H1 (cell line): ENCODE data around the gene LYVE1. TPM values are rescaled to one million over a fixed set of nuclear protein-coding genes. Genes with fewer than 3 reads are reported as not detected.

Experiments
- BACH1 ChIP-seq: IDR thresholded peaks from 2 replicates; pipeline ENCODE4 v1.6.1; 2012; ENCODE audit warnings: low read length, improper control_type of control experiment
- CBX5 ChIP-seq: fragments of 300-800, 300-1000 bp; sonication (generic); IDR thresholded peaks from 2 replicates; pipeline ENCODE4 v1.7.1; 2016; ENCODE audit warnings: antibody characterized with exemption, low read length, low read depth
- FOSL1 ChIP-seq: IDR thresholded peaks from 2 replicates; pipeline ENCODE4 v1.6.1; 2011; ENCODE audit warnings: mild to moderate bottlenecking, low read depth, low read length, moderate library complexity; ENCODE audit not compliant: insufficient read depth
- HDAC6 ChIP-seq: IDR thresholded peaks from one replicate; pipeline ENCODE4 v1.7.1; 2012; ENCODE audit warnings: low read depth, mild to moderate bottlenecking, inconsistent platforms, low read length, moderate library complexity
- RAD21 ChIP-seq, 2 experiments: IDR thresholded peaks in 1 of 2; conservative IDR thresholded peaks in 1 of 2; 2 replicates each; pipeline ENCODE4 v1.6.1; 2011; ENCODE audit warnings: low read depth in 2 of 2, low read length in 2 of 2, improper control_type of control experiment in 1 of 2, inconsistent platforms in 1 of 2, mild to moderate bottlenecking in 1 of 2, moderate library complexity in 1 of 2
- RBBP5 ChIP-seq: IDR thresholded peaks from 2 replicates; pipeline ENCODE4 v1.7.1; 2012; ENCODE audit warnings: low read depth, mild to moderate bottlenecking, inconsistent platforms, low read length, moderate library complexity, borderline replicate concordance
- RNF2 ChIP-seq: fragments of 200-900, 300-1000 bp; sonication (generic); IDR thresholded peaks from 2 replicates; pipeline ENCODE4 v1.7.1; 2016; ENCODE audit warnings: borderline replicate concordance, low read depth, mild to moderate bottlenecking, antibody characterized with exemption, low read length; ENCODE audit not compliant: poor library complexity, severe bottlenecking; ENCODE audit errors: missing control alignments
- RXRA ChIP-seq: IDR thresholded peaks from 2 replicates; pipeline ENCODE4 v1.6.1; 2011; ENCODE audit warnings: low read depth, mild to moderate bottlenecking, low read length, moderate library complexity; ENCODE audit not compliant: insufficient read depth
- SRF ChIP-seq: IDR thresholded peaks from 2 replicates; pipeline ENCODE4 v1.6.1; 2011; ENCODE audit warnings: mild to moderate bottlenecking, low read depth, low read length, moderate library complexity
- polyA plus RNA-seq, 7 experiments: library from polyadenylated mRNA; depleted of rRNA in 3 of 7; stranded (reverse) in 5 of 7; unstranded in 2 of 7; fragments of >200 nt in 5 of 7; fragments of 200-250 nt in 2 of 7; gene quantifications; 1 replicate in 5 of 7; 2 replicates in 1 of 7; 4 replicates in 1 of 7; pipeline versions ENCODE4 v1.2.1 to v1.2.3, GENCODE V29; 2011 to 2013; ENCODE audit warnings: missing spikeins in 2 of 7, mixed read lengths in 2 of 7
- total RNA-seq: library from RNA; stranded (reverse); fragmentation: NEBNext Ultra II Directional; extraction: Animal tissue kit (Norgen Biotek cat#: 25700); gene quantifications from 2 replicates; pipeline ENCODE4 v1.2.1, GENCODE V29; 2021
- TF ChIP-seq, protein P1 (sequence below): fragments of 300-600 bp; sonication (generic); IDR thresholded peaks from 2 replicates; pipeline ENCODE4 v1.7.1; 2012; ENCODE audit warnings: low read length, moderate library complexity, mild to moderate bottlenecking, inconsistent platforms; ENCODE audit not compliant: insufficient replicate concordance
- TF ChIP-seq, protein P2 (sequence below): IDR thresholded peaks from 2 replicates; pipeline ENCODE4 v1.6.1; 2012; ENCODE audit warnings: inconsistent platforms

Gene LYVE1
- total and polyA plus RNA-seq, 2 of the 8 experiments (the other 6 are each of a cell fraction or from before 2014, with no cell fraction given) = 0.09 TPM; not detected in 1

GRCh38 chr11:10604798-10605197, 36.3 kb upstream of the LYVE1 start (continued):
- TF ChIP-seq, protein P1, sequence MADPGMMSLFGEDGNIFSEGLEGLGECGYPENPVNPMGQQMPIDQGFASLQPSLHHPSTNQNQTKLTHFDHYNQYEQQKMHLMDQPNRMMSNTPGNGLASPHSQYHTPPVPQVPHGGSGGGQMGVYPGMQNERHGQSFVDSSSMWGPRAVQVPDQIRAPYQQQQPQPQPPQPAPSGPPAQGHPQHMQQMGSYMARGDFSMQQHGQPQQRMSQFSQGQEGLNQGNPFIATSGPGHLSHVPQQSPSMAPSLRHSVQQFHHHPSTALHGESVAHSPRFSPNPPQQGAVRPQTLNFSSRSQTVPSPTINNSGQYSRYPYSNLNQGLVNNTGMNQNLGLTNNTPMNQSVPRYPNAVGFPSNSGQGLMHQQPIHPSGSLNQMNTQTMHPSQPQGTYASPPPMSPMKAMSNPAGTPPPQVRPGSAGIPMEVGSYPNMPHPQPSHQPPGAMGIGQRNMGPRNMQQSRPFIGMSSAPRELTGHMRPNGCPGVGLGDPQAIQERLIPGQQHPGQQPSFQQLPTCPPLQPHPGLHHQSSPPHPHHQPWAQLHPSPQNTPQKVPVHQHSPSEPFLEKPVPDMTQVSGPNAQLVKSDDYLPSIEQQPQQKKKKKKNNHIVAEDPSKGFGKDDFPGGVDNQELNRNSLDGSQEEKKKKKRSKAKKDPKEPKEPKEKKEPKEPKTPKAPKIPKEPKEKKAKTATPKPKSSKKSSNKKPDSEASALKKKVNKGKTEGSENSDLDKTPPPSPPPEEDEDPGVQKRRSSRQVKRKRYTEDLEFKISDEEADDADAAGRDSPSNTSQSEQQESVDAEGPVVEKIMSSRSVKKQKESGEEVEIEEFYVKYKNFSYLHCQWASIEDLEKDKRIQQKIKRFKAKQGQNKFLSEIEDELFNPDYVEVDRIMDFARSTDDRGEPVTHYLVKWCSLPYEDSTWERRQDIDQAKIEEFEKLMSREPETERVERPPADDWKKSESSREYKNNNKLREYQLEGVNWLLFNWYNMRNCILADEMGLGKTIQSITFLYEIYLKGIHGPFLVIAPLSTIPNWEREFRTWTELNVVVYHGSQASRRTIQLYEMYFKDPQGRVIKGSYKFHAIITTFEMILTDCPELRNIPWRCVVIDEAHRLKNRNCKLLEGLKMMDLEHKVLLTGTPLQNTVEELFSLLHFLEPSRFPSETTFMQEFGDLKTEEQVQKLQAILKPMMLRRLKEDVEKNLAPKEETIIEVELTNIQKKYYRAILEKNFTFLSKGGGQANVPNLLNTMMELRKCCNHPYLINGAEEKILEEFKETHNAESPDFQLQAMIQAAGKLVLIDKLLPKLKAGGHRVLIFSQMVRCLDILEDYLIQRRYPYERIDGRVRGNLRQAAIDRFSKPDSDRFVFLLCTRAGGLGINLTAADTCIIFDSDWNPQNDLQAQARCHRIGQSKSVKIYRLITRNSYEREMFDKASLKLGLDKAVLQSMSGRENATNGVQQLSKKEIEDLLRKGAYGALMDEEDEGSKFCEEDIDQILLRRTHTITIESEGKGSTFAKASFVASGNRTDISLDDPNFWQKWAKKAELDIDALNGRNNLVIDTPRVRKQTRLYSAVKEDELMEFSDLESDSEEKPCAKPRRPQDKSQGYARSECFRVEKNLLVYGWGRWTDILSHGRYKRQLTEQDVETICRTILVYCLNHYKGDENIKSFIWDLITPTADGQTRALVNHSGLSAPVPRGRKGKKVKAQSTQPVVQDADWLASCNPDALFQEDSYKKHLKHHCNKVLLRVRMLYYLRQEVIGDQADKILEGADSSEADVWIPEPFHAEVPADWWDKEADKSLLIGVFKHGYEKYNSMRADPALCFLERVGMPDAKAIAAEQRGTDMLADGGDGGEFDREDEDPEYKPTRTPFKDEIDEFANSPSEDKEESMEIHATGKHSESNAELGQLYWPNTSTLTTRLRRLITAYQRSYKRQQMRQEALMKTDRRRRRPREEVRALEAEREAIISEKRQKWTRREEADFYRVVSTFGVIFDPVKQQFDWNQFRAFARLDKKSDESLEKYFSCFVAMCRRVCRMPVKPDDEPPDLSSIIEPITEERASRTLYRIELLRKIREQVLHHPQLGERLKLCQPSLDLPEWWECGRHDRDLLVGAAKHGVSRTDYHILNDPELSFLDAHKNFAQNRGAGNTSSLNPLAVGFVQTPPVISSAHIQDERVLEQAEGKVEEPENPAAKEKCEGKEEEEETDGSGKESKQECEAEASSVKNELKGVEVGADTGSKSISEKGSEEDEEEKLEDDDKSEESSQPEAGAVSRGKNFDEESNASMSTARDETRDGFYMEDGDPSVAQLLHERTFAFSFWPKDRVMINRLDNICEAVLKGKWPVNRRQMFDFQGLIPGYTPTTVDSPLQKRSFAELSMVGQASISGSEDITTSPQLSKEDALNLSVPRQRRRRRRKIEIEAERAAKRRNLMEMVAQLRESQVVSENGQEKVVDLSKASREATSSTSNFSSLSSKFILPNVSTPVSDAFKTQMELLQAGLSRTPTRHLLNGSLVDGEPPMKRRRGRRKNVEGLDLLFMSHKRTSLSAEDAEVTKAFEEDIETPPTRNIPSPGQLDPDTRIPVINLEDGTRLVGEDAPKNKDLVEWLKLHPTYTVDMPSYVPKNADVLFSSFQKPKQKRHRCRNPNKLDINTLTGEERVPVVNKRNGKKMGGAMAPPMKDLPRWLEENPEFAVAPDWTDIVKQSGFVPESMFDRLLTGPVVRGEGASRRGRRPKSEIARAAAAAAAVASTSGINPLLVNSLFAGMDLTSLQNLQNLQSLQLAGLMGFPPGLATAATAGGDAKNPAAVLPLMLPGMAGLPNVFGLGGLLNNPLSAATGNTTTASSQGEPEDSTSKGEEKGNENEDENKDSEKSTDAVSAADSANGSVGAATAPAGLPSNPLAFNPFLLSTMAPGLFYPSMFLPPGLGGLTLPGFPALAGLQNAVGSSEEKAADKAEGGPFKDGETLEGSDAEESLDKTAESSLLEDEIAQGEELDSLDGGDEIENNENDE = no peak
- TF ChIP-seq CBX5 (no peak), BACH1 (no peak), RBBP5 (no peak), HDAC6 (no peak), RNF2 (no peak), RAD21 (IDR thresholded peaks at IDR 0.05 in 1 of 2, conservative IDR thresholded peaks at IDR 0.05 in 1 of 2; ENCODE audit: low read depth in 2 of 2, low read length in 2 of 2) (no peak), RXRA (no peak), FOSL1 (no peak), SRF (no peak)
- TF ChIP-seq, protein P2, sequence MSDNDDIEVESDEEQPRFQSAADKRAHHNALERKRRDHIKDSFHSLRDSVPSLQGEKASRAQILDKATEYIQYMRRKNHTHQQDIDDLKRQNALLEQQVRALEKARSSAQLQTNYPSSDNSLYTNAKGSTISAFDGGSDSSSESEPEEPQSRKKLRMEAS = no peak
